Measurements from ENCODE around the gene INSRR. TPM values are rescaled to one million over a fixed set of nuclear protein-coding genes. Genes with fewer than 3 reads are reported as not detected.

Gene INSRR
- total RNA-seq, 1 donor from 2014 or later = 0.24 TPM

DNA sequence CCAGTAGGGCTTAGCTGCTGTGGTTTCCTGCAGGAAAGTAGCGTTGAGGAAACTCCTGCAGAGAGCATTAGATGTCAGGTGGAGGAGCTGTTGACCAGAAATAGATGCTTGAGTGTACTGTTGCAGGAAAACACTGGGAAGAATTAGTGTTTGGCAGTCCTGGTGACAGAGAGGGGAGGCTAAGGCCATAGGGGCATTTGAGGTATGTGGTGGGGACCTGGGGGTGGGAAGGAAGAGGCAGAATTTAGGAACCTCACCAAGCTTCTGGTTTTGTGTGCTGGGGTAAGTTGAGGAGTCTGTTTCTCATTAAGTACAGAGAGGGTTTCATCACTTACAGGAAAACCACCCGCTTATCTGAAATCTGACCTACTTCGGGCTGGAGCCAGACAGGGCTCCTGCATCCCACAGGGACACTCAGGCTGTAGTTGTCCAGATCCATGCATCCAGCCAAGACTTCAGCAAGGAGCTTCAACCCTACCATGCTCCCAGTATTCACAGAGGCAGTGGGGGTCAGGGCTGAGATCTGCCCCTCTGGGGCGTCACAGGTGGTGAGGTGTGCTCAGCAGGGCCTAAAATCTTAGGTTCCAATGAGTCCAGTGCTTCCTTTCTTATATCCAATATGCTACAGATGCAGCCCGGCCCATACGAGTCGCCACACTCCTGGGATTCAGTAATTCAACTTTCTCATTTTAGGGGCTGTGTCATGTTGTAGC is 57.4 kb downstream of the INSRR start:
- DNase-seq (ENCODE audit: low spot score) = no peak
- intact Hi-C loops (cut with DNase I) = loop anchor here (2.0 kb wide), 1 partner anchor 59 kb away; the partner anchor contains the start of gene NTRK1

DNA sequence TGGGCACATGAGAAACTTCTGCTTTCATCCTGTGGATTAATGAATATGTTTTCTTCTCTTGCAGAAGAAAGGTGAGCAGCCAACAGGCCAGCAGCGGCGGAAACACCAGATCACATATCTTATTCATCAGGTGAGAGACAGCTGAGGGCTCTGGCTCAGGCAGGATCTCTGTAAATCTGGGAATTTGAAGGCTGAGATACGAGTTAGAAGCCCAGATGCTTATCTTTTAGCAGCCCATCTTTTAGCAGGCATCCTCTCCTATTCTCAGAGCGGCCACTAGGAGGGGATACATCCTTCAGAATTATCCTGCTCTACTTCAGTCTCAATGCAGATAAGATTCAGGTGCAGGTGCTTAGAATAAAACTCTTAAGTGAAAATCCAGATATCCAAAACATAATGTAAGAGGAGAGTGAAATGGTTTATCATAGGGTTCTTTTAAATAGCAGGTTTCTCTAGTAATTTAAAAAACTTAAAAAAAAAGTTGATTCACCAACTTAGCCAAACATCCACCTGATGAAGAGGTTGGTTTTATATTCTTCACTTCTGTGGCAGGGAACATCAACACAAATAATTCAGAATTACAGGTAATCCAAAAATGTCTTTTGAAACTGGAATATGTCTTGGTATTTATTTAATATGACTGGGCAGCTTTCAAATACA is 61.6 kb downstream of the INSRR start:
- DNase-seq (ENCODE audit: low spot score) = no peak
- intact Hi-C loops (cut with DNase I) = loop anchor here (2.0 to 5.0 kb wide), 2 partner anchors 90 to 129 kb away; no protein-coding TSS in a partner anchor

DNA sequence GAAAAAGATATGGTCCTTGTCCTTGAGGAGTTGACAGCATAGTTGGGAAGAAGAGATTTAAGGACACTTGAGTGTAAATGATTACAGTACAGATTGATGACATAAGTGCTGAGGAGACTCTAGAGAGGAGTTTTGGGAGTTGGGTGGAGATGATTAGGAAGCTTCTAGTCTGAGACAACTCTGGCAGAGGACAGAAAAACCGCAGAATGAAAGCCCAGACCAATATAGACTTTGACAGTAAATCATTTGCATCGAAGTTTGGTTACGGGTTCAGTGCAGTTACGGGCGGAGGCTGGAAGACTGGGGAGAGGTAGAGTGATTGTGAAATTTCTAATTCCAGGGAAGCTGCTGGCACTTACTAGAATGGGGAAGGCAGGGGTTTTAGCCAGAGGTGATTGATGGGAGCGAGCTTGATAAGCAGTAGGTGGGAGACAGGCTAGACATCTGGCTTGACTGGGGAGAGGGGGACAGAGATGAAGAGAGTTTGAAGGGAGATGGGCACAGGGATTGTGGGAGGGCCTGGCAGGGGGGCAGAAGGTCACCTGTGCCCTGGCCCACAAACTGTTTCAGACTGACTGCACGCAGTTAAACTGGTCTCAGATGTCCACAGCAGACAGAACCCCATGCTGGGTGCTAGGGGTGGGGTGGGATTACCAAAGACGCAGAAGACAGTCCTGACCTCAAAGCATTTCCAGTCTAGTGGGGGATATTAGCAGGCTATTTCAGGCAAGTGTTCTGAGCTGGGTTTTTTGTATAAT is 62.4 kb downstream of the INSRR start:
- intact Hi-C loops (cut with DNase I) = loop anchor here (2.0 to 5.0 kb wide), 2 partner anchors 91 to 130 kb away; no protein-coding TSS in a partner anchor
- no peak for DNase-seq (ENCODE audit: low spot score)

DNA sequence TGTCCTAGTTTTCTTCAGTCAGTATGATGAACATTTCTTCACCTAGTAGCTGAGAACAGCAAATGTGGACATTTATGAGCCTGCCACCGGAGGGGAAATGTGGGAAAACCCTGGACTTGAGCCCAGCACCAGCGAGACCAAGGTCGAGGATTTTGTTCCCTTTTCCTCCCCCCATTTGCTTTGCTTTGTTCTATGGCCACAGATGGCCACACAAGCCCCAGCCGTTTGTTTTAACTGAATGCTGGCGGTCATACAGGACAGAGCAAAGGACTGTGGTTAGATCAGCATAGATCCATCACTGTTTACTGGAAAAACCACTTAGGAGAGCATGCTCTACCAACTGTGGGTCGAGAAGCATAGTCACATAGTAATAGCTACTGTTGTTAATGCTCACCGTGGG is 63.1 kb downstream of the INSRR start:
- no peak for DNase-seq (ENCODE audit: low spot score)
- intact Hi-C loops (cut with DNase I) = loop anchor here (2.0 to 5.0 kb wide), 2 partner anchors 92 to 131 kb away; no protein-coding TSS in a partner anchor

DNA sequence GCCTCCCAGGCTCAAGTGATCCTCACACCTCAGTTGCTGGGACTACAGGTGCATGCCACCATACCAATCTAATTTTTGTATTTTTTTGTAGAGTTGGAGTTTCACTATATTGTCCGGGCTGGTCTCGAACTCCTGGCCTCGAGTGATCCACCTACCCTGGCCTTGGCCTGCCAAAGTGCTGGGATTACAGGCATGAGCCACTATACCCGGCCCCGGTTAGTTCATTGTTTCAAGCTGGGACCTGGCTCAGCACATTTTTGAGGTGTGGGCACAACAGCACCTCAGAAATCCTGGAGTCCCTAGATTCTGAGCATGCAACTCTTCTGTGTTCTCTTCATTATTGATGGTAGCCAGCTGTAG is 63.6 kb downstream of the INSRR start:
- intact Hi-C loops (cut with DNase I) = loop anchor here (5.0 kb wide), 1 partner anchor 92 kb away; no protein-coding TSS in a partner anchor
- DNase-seq (ENCODE audit: low spot score) = no peak

DNA sequence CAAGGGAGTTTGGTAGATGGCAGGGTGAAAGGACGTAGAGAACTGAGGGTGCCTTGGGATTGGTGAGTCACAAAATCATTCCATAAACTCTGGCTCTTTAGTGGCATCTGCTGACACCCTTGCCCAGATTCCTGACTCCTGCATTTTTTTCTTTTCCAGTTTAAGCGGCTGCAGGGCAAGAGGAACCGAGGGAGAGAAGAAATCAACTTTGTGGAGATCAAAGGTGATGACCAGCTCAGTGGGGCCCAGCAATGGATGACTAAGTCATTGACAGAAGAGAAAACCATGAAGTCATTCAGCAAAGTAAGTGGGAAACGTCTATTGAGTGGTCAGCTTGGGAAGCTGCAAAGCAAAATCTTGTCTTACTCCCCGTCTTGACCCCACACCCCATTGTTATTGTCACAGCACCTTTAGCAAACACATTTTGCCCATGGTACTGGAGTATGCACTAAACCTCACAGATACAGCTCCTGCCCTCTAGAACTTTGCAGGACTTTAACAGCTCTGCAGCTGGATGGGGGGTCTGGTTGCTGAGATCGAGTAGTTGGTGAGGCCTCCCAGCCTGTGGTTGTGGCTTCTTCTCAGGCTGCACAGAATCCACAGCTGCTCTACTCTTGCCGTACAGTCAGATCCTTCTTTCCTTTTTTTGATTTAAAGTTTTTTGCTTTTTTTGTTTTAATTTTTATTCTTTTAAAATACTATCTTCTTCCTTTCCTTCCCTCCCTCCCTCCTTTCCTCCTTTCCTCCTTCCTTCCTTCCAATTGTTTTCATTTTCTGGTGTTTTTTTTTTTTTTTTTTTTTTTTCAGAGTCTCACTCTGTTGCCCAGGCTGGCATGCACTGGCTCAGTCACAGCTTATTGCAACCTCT is 64.2 kb downstream of the INSRR start:
- intact Hi-C loops (cut with DNase I) = loop anchor here (5.0 kb wide), 1 partner anchor 93 kb away; no protein-coding TSS in a partner anchor
- DNase-seq (ENCODE audit: low spot score) = no peak

Other genes starting within 250 kb of the INSRR start
- 0.43 TPM for gene HAPLN2, start 239.7 kb downstream of the INSRR start, total RNA-seq
- gene BCAN, start 217.0 kb downstream of the INSRR start, total RNA-seq = 0.16 TPM
- gene NES, start 181.7 kb downstream of the INSRR start, total RNA-seq = 699 TPM
- gene CRABP2, start 153.5 kb downstream of the INSRR start, total RNA-seq = 3.7 TPM
- 14.7 TPM for gene METTL25B, start 130.6 kb downstream of the INSRR start, total RNA-seq
- 12.4 TPM for gene ISG20L2, start 130.4 kb downstream of the INSRR start, total RNA-seq
- 66.1 TPM for gene MRPL24, start 118.0 kb downstream of the INSRR start, total RNA-seq
- 131 TPM for gene HDGF, start 107.4 kb downstream of the INSRR start, total RNA-seq
- 44.5 TPM for gene PRCC, start 91.6 kb downstream of the INSRR start, total RNA-seq
- gene SH2D2A, start 42.3 kb downstream of the INSRR start, total RNA-seq = 1.4 TPM
- 1.4 TPM for gene NTRK1, start 1.7 kb upstream of the INSRR start, total RNA-seq
- gene PEAR1, start 34.6 kb upstream of the INSRR start, total RNA-seq = 5.6 TPM
- gene LRRC71, start 61.5 kb upstream of the INSRR start, total RNA-seq = not detected
- 29.8 TPM for gene ARHGEF11, start 186.6 kb upstream of the INSRR start, total RNA-seq
- not detected for gene ETV3L, start 240.7 kb upstream of the INSRR start, total RNA-seq

Measured in cardiac septum (tissue), 1 donor.